Measurements from ENCODE around the gene HPGDS. TPM values are rescaled to one million over a fixed set of nuclear protein-coding genes. Genes with fewer than 3 reads are reported as not detected.

Gene HPGDS
- total RNA-seq, 1 donor from 2014 or later, result not detected

- TF ChIP-seq CTCF (conservative IDR thresholded peaks at IDR 0.05), result no peak
- Mint-ChIP-seq H3K27ac (ENCODE audit: unreplicated experiment) (no peak overlapping the region), H3K9me3 (no peaks in the 10 kb centered on the region), H3K36me3 (ENCODE audit: low read depth) (no peaks in the 10 kb centered on the region), H3K4me3 (no peak overlapping the region), H3K4me1 (no peaks in the 10 kb centered on the region), H3K27me3 (ENCODE audit: low read depth) (no peaks in the 10 kb centered on the region)
- DNase-seq (ENCODE audit: low read depth, low spot score), result no peak
These were observed 15.0 kb upstream of the HPGDS start for GRCh38 chr4:94357624-94358023.

DNA sequence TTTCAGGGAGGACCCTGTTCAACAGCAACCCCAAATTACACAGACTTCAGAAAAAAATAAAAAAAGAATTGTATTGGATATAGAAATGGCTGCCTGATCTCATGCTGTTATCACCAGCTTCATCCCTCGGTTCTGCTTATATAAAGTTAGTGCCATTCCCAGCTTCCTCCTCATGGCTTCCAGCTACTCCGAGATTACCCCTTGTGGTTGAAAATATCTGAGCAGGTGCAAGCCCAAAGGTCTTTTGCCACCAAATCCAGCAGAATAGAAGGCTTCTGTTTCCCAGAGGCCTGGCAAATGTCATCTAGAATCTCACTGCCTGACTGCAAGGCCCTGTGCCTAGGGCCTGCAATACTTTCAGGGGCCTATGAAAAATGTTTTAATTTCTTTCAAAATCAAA, 13.8 kb upstream of the HPGDS start:
- no peaks in the 10 kb centered on the region for H3K27me3 Mint-ChIP-seq (ENCODE audit: low read depth)
- DNase-seq (ENCODE audit: low read depth, low spot score), result no peak
- TF ChIP-seq CTCF (conservative IDR thresholded peaks at IDR 0.05), result no peak
- no peak overlapping the region for H3K27ac Mint-ChIP-seq (ENCODE audit: unreplicated experiment)
- no peaks in the 10 kb centered on the region for H3K4me1 Mint-ChIP-seq
- no peaks in the 10 kb centered on the region for H3K9me3 Mint-ChIP-seq
- no peak overlapping the region for H3K4me3 Mint-ChIP-seq
- no peaks in the 10 kb centered on the region for H3K36me3 Mint-ChIP-seq (ENCODE audit: low read depth)

DNA sequence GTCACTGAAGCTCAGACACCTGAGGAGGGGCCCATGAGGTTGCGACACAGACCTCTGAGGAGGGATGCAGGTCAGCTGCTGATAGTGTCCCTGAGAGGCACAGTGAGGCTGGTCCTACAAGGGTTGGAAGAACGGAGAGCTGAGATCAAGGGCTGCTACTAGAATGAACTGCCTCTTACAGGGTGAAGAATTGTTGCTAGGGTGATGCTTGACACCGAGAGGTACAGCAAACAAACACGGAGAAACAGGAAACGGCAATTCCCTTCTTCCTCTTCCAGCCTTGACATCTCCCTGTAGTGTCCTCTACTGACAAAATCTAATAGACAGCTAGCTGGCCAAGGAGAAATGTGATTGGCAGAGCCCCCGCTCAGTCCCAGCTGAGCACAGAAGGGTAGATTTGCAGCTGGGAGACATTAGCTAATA, 11.8 kb upstream of the HPGDS start:
- H3K27ac Mint-ChIP-seq (ENCODE audit: unreplicated experiment), result no peak overlapping the region
- H3K4me1 Mint-ChIP-seq, result peaks cover 7% of the 10 kb centered on the region
- no peaks in the 10 kb centered on the region for H3K27me3 Mint-ChIP-seq (ENCODE audit: low read depth)
- no peak overlapping the region for H3K4me3 Mint-ChIP-seq
- no peaks in the 10 kb centered on the region for H3K36me3 Mint-ChIP-seq (ENCODE audit: low read depth)
- no peak for DNase-seq (ENCODE audit: low read depth, low spot score)
- H3K9me3 Mint-ChIP-seq, result no peaks in the 10 kb centered on the region
- no peak for TF ChIP-seq CTCF (conservative IDR thresholded peaks at IDR 0.05)

GRCh38 chr4:94352996-94353395, 10.4 kb upstream of the HPGDS start:
- Mint-ChIP-seq H3K9me3 (no peaks in the 10 kb centered on the region), H3K4me1 (peaks cover 7% of the 10 kb centered on the region), H3K36me3 (ENCODE audit: low read depth) (no peaks in the 10 kb centered on the region), H3K27me3 (ENCODE audit: low read depth) (no peaks in the 10 kb centered on the region), H3K27ac (ENCODE audit: unreplicated experiment) (no peak overlapping the region), H3K4me3 (no peak overlapping the region)
- DNase-seq (ENCODE audit: low read depth, low spot score), result no peak
- no peak for TF ChIP-seq CTCF (conservative IDR thresholded peaks at IDR 0.05)

- no peak for TF ChIP-seq CTCF (conservative IDR thresholded peaks at IDR 0.05)
- Mint-ChIP-seq H3K27me3 (ENCODE audit: low read depth) (no peaks in the 10 kb centered on the region), H3K9me3 (no peaks in the 10 kb centered on the region), H3K27ac (ENCODE audit: unreplicated experiment) (no peak overlapping the region), H3K4me3 (no peak overlapping the region), H3K36me3 (ENCODE audit: low read depth) (no peaks in the 10 kb centered on the region), H3K4me1 (peaks cover 7% of the 10 kb centered on the region)
- no peak for DNase-seq (ENCODE audit: low read depth, low spot score)
These were observed 9.5 kb upstream of the HPGDS start for GRCh38 chr4:94352163-94352562.

- H3K36me3 Mint-ChIP-seq (ENCODE audit: low read depth), result no peaks in the 10 kb centered on the region
- H3K4me1 Mint-ChIP-seq, result peaks cover 7% of the 10 kb centered on the region
- H3K27me3 Mint-ChIP-seq (ENCODE audit: low read depth), result no peaks in the 10 kb centered on the region
- no peak overlapping the region for H3K4me3 Mint-ChIP-seq
- H3K27ac Mint-ChIP-seq (ENCODE audit: unreplicated experiment), result no peak overlapping the region
- TF ChIP-seq CTCF (conservative IDR thresholded peaks at IDR 0.05), result no peak
- no peak for DNase-seq (ENCODE audit: low read depth, low spot score)
- no peaks in the 10 kb centered on the region for H3K9me3 Mint-ChIP-seq
These were observed 8.7 kb upstream of the HPGDS start for GRCh38 chr4:94351319-94351718.
